Keratinocyte (primary cell): ENCODE data around the gene GPR158. TPM values are rescaled to one million over a fixed set of nuclear protein-coding genes. Genes with fewer than 3 reads are reported as not detected.

Experiments
- DNase-seq: peaks from one replicate; pipeline ENCODE4 v3.0.0-alpha.2; 2011; ENCODE audit warnings: low read depth, missing footprints, low spot score
- FAIRE-seq: peaks from 2 replicates; lab custom pipeline; 2011; peaks lifted over from hg19 to GRCh38; lab: Jason Lieb, UNC
- H2AFZ ChIP-seq: 2 replicates; pipeline ENCODE4 v1.6.0; 2012; ENCODE audit warnings: low read length, control low read depth, inconsistent platforms; ENCODE audit not compliant: control insufficient read depth
- H3K27ac ChIP-seq: 2 replicates; pipeline ENCODE4 v1.5.1; 2011; ENCODE audit warnings: low read length; ENCODE audit not compliant: control insufficient read depth, insufficient read depth
- H3K27me3 ChIP-seq: 3 replicates; pipeline ENCODE4 v1.6.0; 2011; ENCODE audit warnings: low read length; ENCODE audit not compliant: control insufficient read depth, insufficient read depth; ENCODE audit errors: extremely low read depth
- H3K36me3 ChIP-seq, 2 experiments: 2 replicates in 1 of 2; 3 replicates in 1 of 2; pipeline ENCODE4 v1.5.1; 2011; ENCODE audit warnings: low read length in 2 of 2, mild to moderate bottlenecking in 1 of 2; ENCODE audit not compliant: control insufficient read depth in 2 of 2, insufficient read depth in 2 of 2; ENCODE audit errors: extremely low read depth in 1 of 2
- H3K4me1 ChIP-seq: 3 replicates; pipeline ENCODE4 v1.5.1; 2011; ENCODE audit warnings: low read length; ENCODE audit not compliant: control insufficient read depth, insufficient read depth; ENCODE audit errors: extremely low read depth
- H3K4me2 ChIP-seq: 3 replicates; pipeline ENCODE4 v1.6.0; 2011; ENCODE audit warnings: low read depth, low read length; ENCODE audit not compliant: control insufficient read depth, insufficient read depth; ENCODE audit errors: extremely low read depth
- H3K4me3 ChIP-seq, 3 experiments: fragments of 200-600 bp in 1 of 3; sonication (generic) in 1 of 3; 2 replicates in 2 of 3; 3 replicates in 1 of 3; pipeline ENCODE4 v1.5.1; 2011 to 2016; ENCODE audit warnings: low read length in 3 of 3, mild to moderate bottlenecking in 3 of 3, control low read depth in 2 of 3, inconsistent platforms in 1 of 3, low read depth in 1 of 3, mixed read lengths in 1 of 3, mixed run types in 1 of 3, moderate library complexity in 1 of 3; ENCODE audit not compliant: control insufficient read depth in 2 of 3, insufficient read depth in 2 of 3; ENCODE audit errors: extremely low read depth in 1 of 3
- H3K79me2 ChIP-seq: 2 replicates; pipeline ENCODE4 v1.6.0; 2012; ENCODE audit warnings: low read length; ENCODE audit not compliant: control insufficient read depth, insufficient read depth
- H3K9ac ChIP-seq: 3 replicates; pipeline ENCODE4 v1.6.0; 2011; ENCODE audit warnings: low read length; ENCODE audit not compliant: control insufficient read depth, insufficient read depth; ENCODE audit errors: extremely low read depth
- H3K9me1 ChIP-seq: 3 replicates; pipeline ENCODE4 v1.6.0; 2011; ENCODE audit warnings: low read length; ENCODE audit not compliant: control insufficient read depth, insufficient read depth; ENCODE audit errors: extremely low read depth
- H3K9me3 ChIP-seq: 2 replicates; pipeline ENCODE4 v1.5.1; 2012; ENCODE audit warnings: low read depth, low read length; ENCODE audit not compliant: control insufficient read depth
- H4K20me1 ChIP-seq: 3 replicates; pipeline ENCODE4 v1.6.0; 2011; ENCODE audit warnings: low read length; ENCODE audit not compliant: control insufficient read depth, insufficient read depth; ENCODE audit errors: extremely low read depth
- CTCF ChIP-seq, 3 experiments: IDR thresholded peaks in 1 of 3; conservative IDR thresholded peaks in 1 of 3; optimal IDR thresholded peaks in 1 of 3; 2 replicates in 2 of 3; 3 replicates in 1 of 3; pipeline versions ENCODE3 to v1.5.1; 2011; ENCODE audit warnings: low read length in 3 of 3, mild to moderate bottlenecking in 3 of 3, moderate library complexity in 2 of 3, control low read depth in 1 of 3, inconsistent platforms in 1 of 3; ENCODE audit not compliant: insufficient read depth in 2 of 3; ENCODE audit errors: extremely low read depth in 1 of 3
- EZH2 ChIP-seq: IDR thresholded peaks from one replicate; pipeline ENCODE4 v1.6.1; 2012; ENCODE audit warnings: inconsistent platforms, mild to moderate bottlenecking, low read length, moderate library complexity
- dilution Hi-C: fragments of 300-500 bp; cut with MboI; formaldehyde crosslinking; loops from one replicate; pipeline ENCODE4 v1.7.0; 2020; ENCODE audit warnings: low sequenced_read_pairs; ENCODE audit not compliant: extremely low pct_ligation_motif_present
- polyA plus RNA-seq, 5 experiments: library from polyadenylated mRNA; depleted of rRNA in 3 of 5; stranded (reverse) in 3 of 5; stranded (forward) in 1 of 5; unstranded in 1 of 5; fragments of >200 nt; gene quantifications; 1 replicate in 1 of 5; 2 replicates in 3 of 5; 3 replicates in 1 of 5; pipeline versions ENCODE4 v1.2.1 to v1.2.3, GENCODE V29; 2011 to 2012; ENCODE audit warnings: missing spikeins in 2 of 5, low read depth in 1 of 5, low replicate concordance in 1 of 5

GPR158 gene
- polyA plus RNA-seq, 1 donor (not counting 4 experiments of a cell fraction or from before 2014, with no cell fraction given) = not detected

- FAIRE-seq = no peak
- H3K9ac ChIP-seq = no peak overlapping the region
- H3K9me1 ChIP-seq = no peaks in the 10 kb centered on the region
- TF ChIP-seq CTCF (optimal IDR thresholded peaks at IDR 0.05 in 1 of 3, IDR thresholded peaks at IDR 0.05 in 1 of 3, conservative IDR thresholded peaks at IDR 0.05 in 1 of 3; ENCODE audit: extremely low read depth in 1 of 3, insufficient read depth in 2 of 3, low read length in 3 of 3) = no peak
- no peak for TF ChIP-seq EZH2
- no peak overlapping the region for H3K4me3 ChIP-seq
- no peaks in the 10 kb centered on the region for H3K36me3 ChIP-seq
- peaks cover 4% of the 10 kb centered on the region for H3K9me3 ChIP-seq
- H3K27me3 ChIP-seq = no peaks in the 10 kb centered on the region
- no peak overlapping the region for H3K27ac ChIP-seq
- no peaks in the 10 kb centered on the region for H4K20me1 ChIP-seq
- H2AFZ ChIP-seq = no peak overlapping the region
- H3K4me2 ChIP-seq = no peak overlapping the region
- DNase-seq = no peak
- dilution Hi-C loops = no loop called here
- H3K79me2 ChIP-seq = no peaks in the 10 kb centered on the region
- H3K4me1 ChIP-seq = no peaks in the 10 kb centered on the region
Observed at GRCh38 chr10:25390733-25391132, 215.9 kb downstream of the GPR158 start.

- Histone ChIP-seq H3K79me2 (no peaks in the 10 kb centered on the region), H3K4me2 (no peak overlapping the region), H3K9me3 (peaks cover 4% of the 10 kb centered on the region), H3K9ac (no peak overlapping the region), H3K36me3 (no peaks in the 10 kb centered on the region), H3K4me3 (no peak overlapping the region), H3K9me1 (no peaks in the 10 kb centered on the region), H2AFZ (no peak overlapping the region), H4K20me1 (no peaks in the 10 kb centered on the region), H3K27me3 (no peaks in the 10 kb centered on the region), H3K27ac (no peak overlapping the region), H3K4me1 (no peaks in the 10 kb centered on the region)
- FAIRE-seq (no peak), DNase-seq (no peak)
- TF ChIP-seq EZH2 (no peak), CTCF (optimal IDR thresholded peaks at IDR 0.05 in 1 of 3, IDR thresholded peaks at IDR 0.05 in 1 of 3, conservative IDR thresholded peaks at IDR 0.05 in 1 of 3; ENCODE audit: extremely low read depth in 1 of 3, insufficient read depth in 2 of 3, low read length in 3 of 3) (no peak)
- dilution Hi-C loops = no loop called here
Observed at GRCh38 chr10:25392132-25392531, 217.3 kb downstream of the GPR158 start.
